Measurements from ENCODE around the gene MARCHF10. TPM values are rescaled to one million over a fixed set of nuclear protein-coding genes. Genes with fewer than 3 reads are reported as not detected.

MARCHF10 gene
- total and polyA plus RNA-seq, 3 donors from 2014 or later = 61.5 to 266 (median 118) TPM

DNA sequence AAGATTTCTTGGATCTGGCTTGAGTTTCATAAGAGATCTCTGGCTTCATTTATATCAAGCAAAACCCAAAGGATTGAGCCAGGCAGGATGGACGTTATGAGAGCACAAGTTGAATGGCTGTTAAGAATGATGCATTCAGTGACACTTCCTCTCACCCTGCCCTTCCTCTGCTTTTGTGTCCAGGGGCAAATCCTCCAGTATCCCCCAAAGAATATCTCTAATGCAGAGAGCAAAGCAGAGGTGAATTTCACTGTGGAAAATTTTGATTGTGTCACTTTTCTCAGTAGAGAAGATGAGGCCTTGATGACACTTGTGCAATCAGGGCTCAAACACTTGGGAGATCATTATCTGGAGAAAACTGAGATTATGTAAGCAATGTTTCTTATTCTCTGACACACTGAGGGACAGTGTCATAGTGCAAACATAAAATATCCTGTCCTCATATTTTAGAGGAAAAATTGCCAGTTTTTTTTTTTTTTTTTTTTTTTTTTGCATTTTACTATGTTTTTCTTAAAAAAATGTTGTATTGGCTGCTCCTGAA is 25.3 kb downstream of the MARCHF10 start:
- TF ChIP-seq POLR2A (IDR thresholded peaks at IDR 0.05) = no peak
- no peak for TF ChIP-seq CTCF (IDR thresholded peaks at IDR 0.05)
- no peaks in the 10 kb centered on the region for H3K36me3 ChIP-seq (ENCODE audit: low read depth, missing control alignments)
- no peaks in the 10 kb centered on the region for H3K4me1 ChIP-seq
- H3K27me3 ChIP-seq = no peaks in the 10 kb centered on the region
- no peak overlapping the region for H3K4me3 ChIP-seq
- 74 to 91% methylated on average over 1 of the region's 1 CpG for WGBS, 2 donors
- H3K9me3 ChIP-seq = no peaks in the 10 kb centered on the region
- intact Hi-C loops (cut with DNase I; ENCODE audit: low total_unique reads) = no loop called here
- no peak overlapping the region for H3K27ac ChIP-seq
- no peak for DNase-seq

DNA sequence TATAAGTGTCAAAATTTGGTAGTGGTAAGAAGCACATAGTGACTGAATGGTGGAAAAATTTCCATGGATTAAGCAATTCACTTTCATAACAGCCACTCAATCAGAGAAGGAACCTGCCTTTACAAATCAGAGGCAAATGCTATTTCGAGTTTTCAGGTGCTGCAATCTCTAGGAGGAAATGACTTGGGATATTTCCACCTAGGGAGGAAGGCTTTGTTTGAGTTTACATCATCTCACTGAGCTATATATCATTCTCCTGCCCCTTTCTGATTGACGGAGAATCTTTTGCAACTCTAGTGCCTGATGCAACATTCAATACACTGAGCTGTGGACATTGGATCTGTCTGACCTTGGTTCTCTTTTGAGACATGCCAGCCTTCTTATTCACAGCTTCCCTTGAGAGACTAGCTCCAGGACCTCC is 26.3 kb downstream of the MARCHF10 start:
- Histone ChIP-seq H3K4me1 (no peaks in the 10 kb centered on the region), H3K27me3 (no peaks in the 10 kb centered on the region), H3K27ac (no peak overlapping the region), H3K36me3 (ENCODE audit: low read depth, missing control alignments) (no peaks in the 10 kb centered on the region), H3K9me3 (no peaks in the 10 kb centered on the region), H3K4me3 (no peak overlapping the region)
- TF ChIP-seq POLR2A (IDR thresholded peaks at IDR 0.05) (no peak), CTCF (IDR thresholded peaks at IDR 0.05) (no peak)
- WGBS, 2 donors = 59 to 70% methylated on average over 2 of the region's 2 CpGs
- no peak for DNase-seq
- intact Hi-C loops (cut with DNase I; ENCODE audit: low total_unique reads) = no loop called here

DNA sequence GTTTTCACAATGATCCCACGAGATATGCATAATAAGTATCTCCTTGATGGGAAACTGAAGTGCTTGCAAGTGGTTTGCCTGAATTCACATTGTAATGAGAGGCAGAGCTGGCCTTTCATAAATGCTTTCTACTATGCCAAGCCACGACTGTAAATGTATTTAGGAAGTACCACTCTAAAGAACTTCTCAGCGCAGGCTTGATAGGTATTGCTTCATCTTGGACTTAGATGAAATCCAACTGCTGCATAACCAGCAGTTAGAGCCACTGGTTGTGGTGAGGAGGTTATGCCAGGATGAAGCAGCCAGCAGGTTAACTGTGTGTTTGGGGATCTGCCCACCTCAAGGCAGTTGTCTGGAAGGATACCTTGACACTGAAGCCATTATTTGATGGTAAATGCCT is 26.8 kb downstream of the MARCHF10 start:
- Histone ChIP-seq H3K4me3 (no peak overlapping the region), H3K9me3 (no peaks in the 10 kb centered on the region), H3K27me3 (no peaks in the 10 kb centered on the region), H3K4me1 (no peaks in the 10 kb centered on the region), H3K27ac (no peak overlapping the region), H3K36me3 (ENCODE audit: low read depth, missing control alignments) (no peaks in the 10 kb centered on the region)
- intact Hi-C loops (cut with DNase I; ENCODE audit: low total_unique reads) = no loop called here
- 80 to 88% methylated on average over 3 of the region's 3 CpGs for WGBS, 2 donors
- DNase-seq = no peak
- TF ChIP-seq CTCF (IDR thresholded peaks at IDR 0.05) = no peak
- no peak for TF ChIP-seq POLR2A (IDR thresholded peaks at IDR 0.05)

DNA sequence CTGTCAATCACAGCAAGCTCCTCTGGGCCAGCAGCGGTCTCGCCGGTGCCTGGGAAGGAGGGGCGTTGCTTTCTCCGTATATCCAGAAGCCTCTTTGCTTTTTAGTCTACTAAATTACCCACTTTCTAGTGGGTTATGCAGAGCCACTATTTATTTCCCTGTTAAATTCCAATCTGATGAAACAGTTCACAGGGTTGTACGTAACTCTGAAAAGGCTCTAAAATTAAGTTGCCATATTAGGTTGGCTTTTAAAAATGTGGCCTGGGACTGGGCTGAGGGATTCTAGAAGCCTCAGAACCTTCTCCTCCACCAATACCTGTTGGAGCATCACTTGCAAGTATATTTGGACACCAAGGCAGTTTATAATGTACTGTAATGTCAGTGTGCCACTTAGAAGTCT is 27.2 kb downstream of the MARCHF10 start:
- WGBS, 2 donors = 89 to 91% methylated on average over 6 of the region's 6 CpGs
- Histone ChIP-seq H3K36me3 (ENCODE audit: low read depth, missing control alignments) (no peaks in the 10 kb centered on the region), H3K27ac (no peak overlapping the region), H3K4me3 (no peak overlapping the region), H3K9me3 (no peaks in the 10 kb centered on the region), H3K27me3 (no peaks in the 10 kb centered on the region), H3K4me1 (no peaks in the 10 kb centered on the region)
- intact Hi-C loops (cut with DNase I; ENCODE audit: low total_unique reads) = no loop called here
- DNase-seq = no peak
- TF ChIP-seq POLR2A (IDR thresholded peaks at IDR 0.05) (no peak), CTCF (IDR thresholded peaks at IDR 0.05) (no peak)

- no peak overlapping the region for H3K4me3 ChIP-seq
- H3K36me3 ChIP-seq (ENCODE audit: low read depth, missing control alignments) = no peaks in the 10 kb centered on the region
- H3K4me1 ChIP-seq = no peaks in the 10 kb centered on the region
- intact Hi-C loops (cut with DNase I; ENCODE audit: low total_unique reads) = no loop called here
- no peaks in the 10 kb centered on the region for H3K9me3 ChIP-seq
- no peak overlapping the region for H3K27ac ChIP-seq
- peak; percentile 77 for DNase-seq
- WGBS, 2 donors = 56 to 86% methylated on average over 7 of the region's 7 CpGs
- TF ChIP-seq POLR2A (IDR thresholded peaks at IDR 0.05) = no peak
- no peak for TF ChIP-seq CTCF (IDR thresholded peaks at IDR 0.05)
- H3K27me3 ChIP-seq = no peaks in the 10 kb centered on the region
These were observed 27.8 kb downstream of the MARCHF10 start for GRCh38 chr17:62780269-62780668.

Measured in testis (tissue), 3 donors.